ENCODE measurements around the gene RNF26. TPM values are rescaled to one million over a fixed set of nuclear protein-coding genes. Genes with fewer than 3 reads are reported as not detected.

The RNF26 gene
- polyA plus RNA-seq, 2 donors: 7.4 to 16.2 TPM

DNA sequence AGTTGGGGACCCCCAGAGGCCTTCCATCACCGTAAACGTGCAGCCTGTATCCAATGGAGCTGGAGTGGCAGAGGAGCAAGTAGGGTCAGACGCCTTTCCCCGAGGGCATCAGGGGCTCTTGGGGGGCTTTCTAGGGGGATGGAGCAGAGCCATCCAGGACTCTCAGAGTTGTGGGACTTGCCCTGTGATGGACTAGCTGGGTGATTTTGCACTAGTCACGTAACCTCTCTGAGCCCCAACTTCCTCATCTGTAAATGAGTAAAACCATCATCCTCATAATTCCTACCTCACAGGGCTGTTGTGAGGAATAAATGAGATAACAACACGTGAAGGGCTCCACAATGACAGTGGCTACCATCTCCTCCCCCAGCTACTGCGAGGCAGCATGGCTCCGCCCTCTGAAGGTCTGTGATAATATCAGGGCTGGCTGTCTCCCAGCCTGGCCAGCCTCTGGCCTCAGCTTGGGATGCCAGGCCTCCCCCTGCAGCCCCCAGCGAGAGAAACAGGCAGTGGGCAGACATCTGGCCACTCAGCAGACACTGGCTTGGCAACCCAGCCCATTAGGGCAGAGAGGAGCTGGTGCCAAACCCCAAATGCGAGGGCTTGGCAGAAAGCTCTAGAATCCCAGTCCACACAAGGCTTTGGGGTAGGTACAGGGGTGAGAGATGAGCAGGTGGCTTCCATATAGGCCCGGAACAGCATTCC, 40.5 kb downstream of the RNF26 start:
- Histone ChIP-seq H3K27ac (ENCODE audit: low read depth in 2 of 2, low read length in 1 of 2) (peak overlapping the region; percentile 38 to 75), H3K4me3 (ENCODE audit: low read depth in 1 of 2, low read length in 2 of 2) (no peak overlapping the region), H3K9me3 (ENCODE audit: control insufficient read depth in 2 of 2, insufficient read depth in 1 of 2, low read depth in 1 of 2, low read length in 1 of 2) (no peaks in the 10 kb centered on the region), H3K36me3 (ENCODE audit: control insufficient read depth in 2 of 2, insufficient read depth in 2 of 2, low read length in 1 of 2) (no peaks in the 10 kb centered on the region), H3K4me1 (ENCODE audit: control insufficient read depth in 2 of 2, insufficient read depth in 2 of 2, low read length in 1 of 2) (peaks cover 10 to 28% of the 10 kb centered on the region in 2 donors), H3K27me3 (ENCODE audit: control insufficient read depth in 1 of 2, insufficient read depth in 2 of 2, low read length in 2 of 2) (no peaks in the 10 kb centered on the region)
- WGBS, 2 donors: 49 to 52% methylated on average over 11 of the region's 11 CpGs

DNA sequence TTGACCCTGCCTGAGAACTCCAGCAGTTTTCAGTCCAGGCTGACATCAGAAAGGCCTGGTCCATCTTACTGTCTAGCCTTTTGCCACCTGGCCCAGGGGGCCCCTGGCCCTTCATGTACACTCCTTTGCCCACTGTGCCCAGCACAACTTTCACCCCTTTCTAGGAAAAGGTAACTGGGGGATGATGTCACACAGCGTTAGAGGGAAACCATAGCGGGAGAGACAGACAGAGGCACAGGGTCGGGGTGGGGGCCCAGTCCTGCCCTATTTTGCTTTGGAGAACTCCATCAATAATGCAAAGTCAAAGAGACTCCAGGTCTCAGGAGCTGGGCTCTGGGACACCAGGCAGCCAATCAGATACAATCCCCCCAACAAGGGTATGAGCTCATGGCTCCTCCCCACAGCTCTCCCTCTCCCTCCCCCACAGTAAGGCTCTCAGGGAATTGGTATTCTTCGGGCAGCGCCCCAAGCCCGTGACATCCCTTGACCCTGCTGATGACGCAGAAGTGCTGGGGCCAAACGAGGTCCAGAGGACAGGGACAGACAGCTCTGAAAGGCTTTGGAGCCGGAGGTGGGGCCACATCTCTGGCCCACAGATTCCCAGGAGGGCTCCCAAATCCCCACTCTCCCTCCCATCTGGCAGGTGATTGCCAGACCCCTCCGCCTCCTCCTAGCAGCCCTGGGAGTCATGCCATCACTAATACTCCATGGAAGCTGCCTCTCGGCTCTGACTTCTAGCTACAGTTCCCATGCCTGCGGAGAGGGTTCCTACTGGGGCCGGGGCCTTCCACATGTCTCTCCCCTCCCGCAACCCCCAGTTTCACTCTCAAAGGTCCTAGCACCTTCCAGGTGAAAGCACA, 41.2 kb downstream of the RNF26 start:
- Histone ChIP-seq H3K4me3 (ENCODE audit: low read depth in 1 of 2, low read length in 2 of 2) (peak overlapping the region in 1 of 2 donors; percentile 9), H3K9me3 (ENCODE audit: control insufficient read depth in 2 of 2, insufficient read depth in 1 of 2, low read depth in 1 of 2, low read length in 1 of 2) (no peaks in the 10 kb centered on the region), H3K27ac (ENCODE audit: low read depth in 2 of 2, low read length in 1 of 2) (peak overlapping the region; percentile 68 to 75), H3K27me3 (ENCODE audit: control insufficient read depth in 1 of 2, insufficient read depth in 2 of 2, low read length in 2 of 2) (no peaks in the 10 kb centered on the region), H3K4me1 (ENCODE audit: control insufficient read depth in 2 of 2, insufficient read depth in 2 of 2, low read length in 1 of 2) (peaks cover 9 to 30% of the 10 kb centered on the region in 2 donors), H3K36me3 (ENCODE audit: control insufficient read depth in 2 of 2, insufficient read depth in 2 of 2, low read length in 1 of 2) (no peaks in the 10 kb centered on the region)
- WGBS, 2 donors: 56 to 60% methylated on average over 14 of the region's 14 CpGs

DNA sequence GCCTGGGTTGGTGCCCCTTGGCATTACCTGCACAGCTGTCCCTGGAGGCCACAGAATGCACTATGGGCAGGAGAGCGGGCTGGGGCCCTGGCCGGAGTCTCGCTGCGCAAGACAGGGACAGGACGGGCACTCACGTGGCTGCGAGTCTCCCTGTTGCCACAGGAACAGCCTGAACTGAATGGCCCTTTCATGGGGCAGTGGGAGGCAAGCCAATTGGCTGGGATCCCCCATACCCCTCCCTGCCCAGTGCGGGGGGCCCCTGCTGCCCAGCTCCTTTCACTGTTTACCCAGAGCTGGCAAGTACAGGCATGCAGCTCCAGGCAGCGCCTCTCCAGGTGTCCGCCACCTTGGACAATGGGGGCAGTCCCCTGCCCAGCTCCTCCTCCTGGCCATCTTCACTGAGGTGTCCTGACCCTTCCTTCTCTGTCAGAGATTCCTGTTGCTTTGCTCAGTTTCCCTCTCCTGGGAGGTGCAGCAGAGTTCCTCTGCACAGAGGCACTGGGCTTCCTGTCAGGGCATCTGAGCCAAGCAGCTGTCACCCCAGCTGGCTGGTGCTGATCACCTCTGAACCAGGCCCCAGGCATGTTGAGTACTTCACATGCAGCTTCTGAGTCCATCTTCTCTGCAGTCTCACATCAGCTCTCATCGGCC, 42.0 kb downstream of the RNF26 start:
- H3K27me3 ChIP-seq (ENCODE audit: control insufficient read depth in 1 of 2, insufficient read depth in 2 of 2, low read length in 2 of 2): no peaks in the 10 kb centered on the region
- no peaks in the 10 kb centered on the region for H3K36me3 ChIP-seq (ENCODE audit: control insufficient read depth in 2 of 2, insufficient read depth in 2 of 2, low read length in 1 of 2)
- H3K27ac ChIP-seq (ENCODE audit: low read depth in 2 of 2, low read length in 1 of 2): peak overlapping the region; percentile 68 to 75
- WGBS, 2 donors: 49 to 61% methylated on average over 10 to 11 of the region's 11 CpGs
- H3K4me3 ChIP-seq (ENCODE audit: low read depth in 1 of 2, low read length in 2 of 2): peak overlapping the region in 1 of 2 donors; percentile 9
- no peaks in the 10 kb centered on the region for H3K9me3 ChIP-seq (ENCODE audit: control insufficient read depth in 2 of 2, insufficient read depth in 1 of 2, low read depth in 1 of 2, low read length in 1 of 2)
- peaks cover 6 to 27% of the 10 kb centered on the region in 2 donors for H3K4me1 ChIP-seq (ENCODE audit: control insufficient read depth in 2 of 2, insufficient read depth in 2 of 2, low read length in 1 of 2)

DNA sequence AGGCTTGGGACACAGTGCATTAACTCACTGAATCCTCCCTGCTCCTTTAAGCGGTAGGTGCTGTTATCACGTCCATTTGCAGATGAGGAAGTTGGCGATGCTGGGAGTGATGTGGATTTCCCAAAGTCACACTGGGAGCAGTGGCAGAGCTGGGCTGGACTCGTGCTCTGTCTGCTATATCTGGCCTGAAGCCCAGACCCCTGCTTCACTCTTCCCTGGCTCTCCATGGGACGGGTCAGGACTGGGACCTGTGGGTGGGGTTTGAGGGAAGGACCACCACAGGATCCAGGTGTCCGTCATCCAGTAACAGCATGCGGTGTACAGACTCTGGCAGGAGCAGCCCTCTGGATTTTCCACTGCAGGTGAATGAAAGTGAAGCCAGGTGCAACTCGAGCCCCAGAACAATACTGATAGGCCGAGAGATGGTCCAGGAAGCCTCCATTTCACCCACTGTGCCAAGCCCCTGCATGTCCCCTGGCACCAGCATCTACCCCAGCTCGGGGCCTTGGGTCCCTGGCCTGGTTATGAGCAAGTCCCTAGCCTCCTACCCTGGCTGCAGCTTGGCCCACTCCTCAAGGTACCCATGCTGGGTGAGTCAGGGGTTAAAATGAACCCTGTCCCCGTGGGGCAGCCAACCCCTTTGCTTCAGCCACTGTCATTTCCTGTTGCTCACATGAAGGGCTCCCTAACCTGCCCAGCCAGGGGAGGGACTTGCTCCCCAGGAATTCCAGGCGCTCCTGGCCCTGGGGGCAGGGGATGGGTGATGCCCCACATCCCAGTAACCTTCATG, 43.0 kb downstream of the RNF26 start:
- WGBS, 2 donors: 50 to 54% methylated on average over 12 of the region's 12 CpGs
- Histone ChIP-seq H3K27ac (ENCODE audit: low read depth in 2 of 2, low read length in 1 of 2) (peak overlapping the region in 1 of 2 donors; percentile 52), H3K27me3 (ENCODE audit: control insufficient read depth in 1 of 2, insufficient read depth in 2 of 2, low read length in 2 of 2) (no peaks in the 10 kb centered on the region), H3K9me3 (ENCODE audit: control insufficient read depth in 2 of 2, insufficient read depth in 1 of 2, low read depth in 1 of 2, low read length in 1 of 2) (no peaks in the 10 kb centered on the region), H3K4me1 (ENCODE audit: control insufficient read depth in 2 of 2, insufficient read depth in 2 of 2, low read length in 1 of 2) (peaks cover 6 to 24% of the 10 kb centered on the region in 2 donors), H3K4me3 (ENCODE audit: low read depth in 1 of 2, low read length in 2 of 2) (no peak overlapping the region), H3K36me3 (ENCODE audit: control insufficient read depth in 2 of 2, insufficient read depth in 2 of 2, low read length in 1 of 2) (no peaks in the 10 kb centered on the region)

DNA sequence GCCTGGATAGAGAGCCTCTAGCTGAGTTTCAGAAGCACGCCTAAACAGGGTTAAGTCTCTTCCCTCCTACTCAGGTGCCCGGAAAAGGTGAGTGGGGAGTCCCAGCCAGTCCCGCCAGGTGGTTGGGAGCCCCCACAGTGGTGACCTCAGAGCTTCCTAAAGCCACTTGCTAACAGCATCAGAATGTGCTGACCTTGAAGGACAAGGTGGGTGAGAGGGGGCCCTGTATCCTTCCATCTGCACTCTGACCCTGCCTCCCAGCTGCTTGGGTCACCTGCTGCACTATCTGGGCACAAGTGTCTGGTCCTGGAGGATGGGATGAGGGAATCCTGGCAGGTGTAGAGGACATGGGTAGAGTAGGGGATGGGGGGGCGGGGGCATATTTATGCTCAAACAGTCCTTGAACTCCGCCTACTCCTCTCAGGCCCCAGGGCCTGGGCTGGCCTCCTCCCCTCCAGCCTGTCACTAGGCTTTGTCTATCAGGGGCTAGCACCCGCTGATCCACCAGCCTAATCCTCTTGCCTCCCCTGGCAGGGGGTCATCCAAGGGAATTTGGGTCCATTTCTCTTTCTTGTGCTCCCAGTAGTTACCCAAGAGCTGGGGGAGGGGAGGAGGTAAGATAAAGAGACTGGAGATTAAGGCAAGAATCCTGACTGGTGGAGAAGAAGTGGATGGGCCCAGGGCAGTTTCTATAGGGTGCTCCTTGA, 43.8 kb downstream of the RNF26 start:
- 73% methylated on average over 5 to 6 of the region's 6 CpGs for WGBS, 2 donors
- no peaks in the 10 kb centered on the region for H3K27me3 ChIP-seq (ENCODE audit: control insufficient read depth in 1 of 2, insufficient read depth in 2 of 2, low read length in 2 of 2)
- no peak overlapping the region for H3K4me3 ChIP-seq (ENCODE audit: low read depth in 1 of 2, low read length in 2 of 2)
- no peaks in the 10 kb centered on the region for H3K36me3 ChIP-seq (ENCODE audit: control insufficient read depth in 2 of 2, insufficient read depth in 2 of 2, low read length in 1 of 2)
- H3K9me3 ChIP-seq (ENCODE audit: control insufficient read depth in 2 of 2, insufficient read depth in 1 of 2, low read depth in 1 of 2, low read length in 1 of 2): no peaks in the 10 kb centered on the region
- peaks cover 6 to 24% of the 10 kb centered on the region in 2 donors for H3K4me1 ChIP-seq (ENCODE audit: control insufficient read depth in 2 of 2, insufficient read depth in 2 of 2, low read length in 1 of 2)
- H3K27ac ChIP-seq (ENCODE audit: low read depth in 2 of 2, low read length in 1 of 2): peak overlapping the region in 1 of 2 donors; percentile 52

- Histone ChIP-seq H3K27ac (ENCODE audit: low read depth in 2 of 2, low read length in 1 of 2) (no peak overlapping the region), H3K27me3 (ENCODE audit: control insufficient read depth in 1 of 2, insufficient read depth in 2 of 2, low read length in 2 of 2) (no peaks in the 10 kb centered on the region), H3K4me1 (ENCODE audit: control insufficient read depth in 2 of 2, insufficient read depth in 2 of 2, low read length in 1 of 2) (peaks cover 4 to 24% of the 10 kb centered on the region in 2 donors), H3K9me3 (ENCODE audit: control insufficient read depth in 2 of 2, insufficient read depth in 1 of 2, low read depth in 1 of 2, low read length in 1 of 2) (no peaks in the 10 kb centered on the region), H3K4me3 (ENCODE audit: low read depth in 1 of 2, low read length in 2 of 2) (no peak overlapping the region), H3K36me3 (ENCODE audit: control insufficient read depth in 2 of 2, insufficient read depth in 2 of 2, low read length in 1 of 2) (no peaks in the 10 kb centered on the region)
- WGBS, 2 donors: 69 to 83% methylated on average over 10 of the region's 10 CpGs
Measured at GRCh38 chr11:119378851-119379465, 44.6 kb downstream of the RNF26 start.

GRCh38 chr11:119380160-119380826, 46.0 kb downstream of the RNF26 start:
- H3K4me3 ChIP-seq (ENCODE audit: low read depth in 1 of 2, low read length in 2 of 2): no peak overlapping the region
- H3K36me3 ChIP-seq (ENCODE audit: control insufficient read depth in 2 of 2, insufficient read depth in 2 of 2, low read length in 1 of 2): no peaks in the 10 kb centered on the region
- 76 to 78% methylated on average over 13 of the region's 13 CpGs for WGBS, 2 donors
- peaks cover 4 to 24% of the 10 kb centered on the region in 2 donors for H3K4me1 ChIP-seq (ENCODE audit: control insufficient read depth in 2 of 2, insufficient read depth in 2 of 2, low read length in 1 of 2)
- H3K27ac ChIP-seq (ENCODE audit: low read depth in 2 of 2, low read length in 1 of 2): peak overlapping the region; percentile 55 to 76
- H3K9me3 ChIP-seq (ENCODE audit: control insufficient read depth in 2 of 2, insufficient read depth in 1 of 2, low read depth in 1 of 2, low read length in 1 of 2): no peaks in the 10 kb centered on the region
- H3K27me3 ChIP-seq (ENCODE audit: control insufficient read depth in 1 of 2, insufficient read depth in 2 of 2, low read length in 2 of 2): no peaks in the 10 kb centered on the region

DNA sequence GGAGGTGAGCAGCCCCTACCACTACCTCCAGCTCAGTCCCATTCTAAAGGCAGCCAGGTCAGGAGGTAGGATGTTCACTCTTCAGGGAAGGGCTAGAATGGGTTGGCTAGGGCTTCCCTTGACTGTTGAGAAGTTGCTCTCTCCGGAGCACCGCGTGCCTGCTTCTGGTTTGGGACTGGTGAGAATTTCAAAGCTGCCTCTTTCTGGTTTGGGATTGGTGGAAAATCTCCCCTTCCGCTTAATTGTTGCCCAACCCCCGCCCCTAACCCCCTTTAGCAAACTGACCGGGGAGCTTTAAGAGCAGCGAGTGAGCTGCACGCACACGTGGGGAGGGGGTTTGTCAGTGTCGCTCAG, 46.5 kb downstream of the RNF26 start:
- no peaks in the 10 kb centered on the region for H3K27me3 ChIP-seq (ENCODE audit: control insufficient read depth in 1 of 2, insufficient read depth in 2 of 2, low read length in 2 of 2)
- H3K9me3 ChIP-seq (ENCODE audit: control insufficient read depth in 2 of 2, insufficient read depth in 1 of 2, low read depth in 1 of 2, low read length in 1 of 2): no peaks in the 10 kb centered on the region
- H3K4me3 ChIP-seq (ENCODE audit: low read depth in 1 of 2, low read length in 2 of 2): peak overlapping the region; percentile 37 to 50
- no peaks in the 10 kb centered on the region for H3K36me3 ChIP-seq (ENCODE audit: control insufficient read depth in 2 of 2, insufficient read depth in 2 of 2, low read length in 1 of 2)
- H3K4me1 ChIP-seq (ENCODE audit: control insufficient read depth in 2 of 2, insufficient read depth in 2 of 2, low read length in 1 of 2): peaks cover 4 to 23% of the 10 kb centered on the region in 2 donors
- WGBS, 2 donors: 9 to 10% methylated on average over 10 of the region's 10 CpGs
- H3K27ac ChIP-seq (ENCODE audit: low read depth in 2 of 2, low read length in 1 of 2): peak overlapping the region; percentile 58 to 76
